Measurements from ENCODE around the gene GHRHR. TPM values are rescaled to one million over a fixed set of nuclear protein-coding genes. Genes with fewer than 3 reads are reported as not detected.

The GHRHR gene
- total RNA-seq, 1 donor = not detected

DNA sequence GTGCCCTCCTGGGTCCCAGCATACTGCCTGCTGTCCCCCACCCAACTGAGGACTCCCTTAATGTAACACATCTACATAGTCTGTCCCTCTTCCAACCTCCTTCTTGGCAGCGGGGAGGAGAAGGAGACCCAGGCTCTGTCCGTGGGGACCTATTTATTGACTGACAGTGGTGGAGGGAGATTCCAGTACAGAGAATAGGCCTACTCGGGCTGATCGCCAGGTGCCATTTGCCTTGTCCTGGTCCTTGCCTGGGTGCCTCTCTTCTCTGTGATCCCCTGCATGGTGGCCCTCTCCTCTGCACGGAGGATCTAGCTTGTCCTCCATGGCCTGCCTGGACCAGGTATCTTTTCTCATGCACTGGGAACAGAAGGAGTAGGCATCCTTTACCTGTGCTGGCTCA, 17.0 kb downstream of the GHRHR start:
- DNase-seq (ENCODE audit: low read depth) = no peak
- no peak overlapping the region for H3K4me3 ChIP-seq (ENCODE audit: low read depth, low read length)
- TF ChIP-seq, protein P1, sequence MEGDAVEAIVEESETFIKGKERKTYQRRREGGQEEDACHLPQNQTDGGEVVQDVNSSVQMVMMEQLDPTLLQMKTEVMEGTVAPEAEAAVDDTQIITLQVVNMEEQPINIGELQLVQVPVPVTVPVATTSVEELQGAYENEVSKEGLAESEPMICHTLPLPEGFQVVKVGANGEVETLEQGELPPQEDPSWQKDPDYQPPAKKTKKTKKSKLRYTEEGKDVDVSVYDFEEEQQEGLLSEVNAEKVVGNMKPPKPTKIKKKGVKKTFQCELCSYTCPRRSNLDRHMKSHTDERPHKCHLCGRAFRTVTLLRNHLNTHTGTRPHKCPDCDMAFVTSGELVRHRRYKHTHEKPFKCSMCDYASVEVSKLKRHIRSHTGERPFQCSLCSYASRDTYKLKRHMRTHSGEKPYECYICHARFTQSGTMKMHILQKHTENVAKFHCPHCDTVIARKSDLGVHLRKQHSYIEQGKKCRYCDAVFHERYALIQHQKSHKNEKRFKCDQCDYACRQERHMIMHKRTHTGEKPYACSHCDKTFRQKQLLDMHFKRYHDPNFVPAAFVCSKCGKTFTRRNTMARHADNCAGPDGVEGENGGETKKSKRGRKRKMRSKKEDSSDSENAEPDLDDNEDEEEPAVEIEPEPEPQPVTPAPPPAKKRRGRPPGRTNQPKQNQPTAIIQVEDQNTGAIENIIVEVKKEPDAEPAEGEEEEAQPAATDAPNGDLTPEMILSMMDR (IDR thresholded peaks at IDR 0.05; ENCODE audit: insufficient read depth, low read depth, low read length) = no peak

DNA sequence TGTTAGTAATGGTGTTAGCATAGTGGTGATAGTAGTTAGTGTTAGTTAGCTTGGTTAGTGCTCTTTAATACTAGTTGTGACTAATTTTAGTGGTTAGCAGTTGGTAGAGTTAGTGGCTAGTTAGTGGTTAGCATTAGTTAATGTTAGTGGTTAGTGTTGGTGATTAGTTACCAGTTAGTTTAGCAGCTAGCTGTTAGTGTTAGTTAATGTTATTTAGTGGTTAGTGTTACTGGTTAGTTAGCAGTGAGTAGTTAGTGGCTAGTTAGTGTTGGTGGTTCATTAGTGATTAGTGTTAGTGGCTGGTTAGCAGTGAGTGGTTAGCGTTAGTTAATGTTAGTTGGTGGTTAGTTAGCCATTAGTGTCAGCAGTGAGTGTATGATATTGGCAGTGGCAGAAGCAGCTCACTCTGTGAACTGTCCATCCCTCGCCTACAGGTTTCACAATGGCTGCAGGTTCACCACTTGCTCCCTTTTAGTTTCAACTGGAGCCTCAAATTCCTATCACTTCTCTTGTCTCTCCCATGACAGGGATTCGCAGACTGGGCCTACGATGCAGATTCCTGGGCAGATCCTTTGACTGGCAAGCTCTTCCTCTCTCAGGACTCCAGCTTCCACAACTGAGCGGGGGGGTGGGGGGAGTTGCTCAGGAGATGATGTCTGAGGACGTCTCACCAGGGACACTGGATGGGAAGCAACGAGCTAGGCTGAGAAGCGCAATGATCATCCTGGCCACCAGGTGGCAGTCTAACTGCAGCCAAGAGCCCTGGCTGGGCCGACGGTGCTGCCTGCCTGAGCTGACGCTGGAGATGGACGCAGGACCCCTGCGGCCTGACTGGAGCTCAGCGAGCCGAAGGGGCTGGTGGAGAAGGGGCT, 19.5 kb downstream of the GHRHR start:
- peak; percentile 67 for DNase-seq (ENCODE audit: low read depth)
- TF ChIP-seq, protein P1 (IDR thresholded peaks at IDR 0.05; ENCODE audit: insufficient read depth, low read depth, low read length) = peak; percentile 90
- H3K4me3 ChIP-seq (ENCODE audit: low read depth, low read length) = no peak overlapping the region

DNA sequence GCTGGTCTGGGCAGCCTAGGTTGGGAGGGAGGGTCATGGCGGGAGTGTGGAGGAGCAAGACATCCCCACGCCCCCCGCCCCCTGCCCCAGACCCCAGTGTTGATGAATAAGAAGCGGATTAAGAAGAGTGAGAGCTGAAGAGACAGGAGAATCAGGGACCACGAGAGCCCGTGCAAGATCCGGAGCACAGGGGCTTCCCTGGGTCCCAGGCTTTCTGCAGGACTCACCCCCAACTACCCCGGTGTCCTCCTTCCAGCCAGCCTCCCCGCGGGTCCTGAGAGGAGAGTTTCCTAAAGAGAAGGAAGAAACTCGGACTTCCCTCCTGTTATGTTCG, 20.1 kb downstream of the GHRHR start:
- TF ChIP-seq, protein P1 (IDR thresholded peaks at IDR 0.05; ENCODE audit: insufficient read depth, low read depth, low read length) = no peak
- no peak overlapping the region for H3K4me3 ChIP-seq (ENCODE audit: low read depth, low read length)
- no peak for DNase-seq (ENCODE audit: low read depth)

DNA sequence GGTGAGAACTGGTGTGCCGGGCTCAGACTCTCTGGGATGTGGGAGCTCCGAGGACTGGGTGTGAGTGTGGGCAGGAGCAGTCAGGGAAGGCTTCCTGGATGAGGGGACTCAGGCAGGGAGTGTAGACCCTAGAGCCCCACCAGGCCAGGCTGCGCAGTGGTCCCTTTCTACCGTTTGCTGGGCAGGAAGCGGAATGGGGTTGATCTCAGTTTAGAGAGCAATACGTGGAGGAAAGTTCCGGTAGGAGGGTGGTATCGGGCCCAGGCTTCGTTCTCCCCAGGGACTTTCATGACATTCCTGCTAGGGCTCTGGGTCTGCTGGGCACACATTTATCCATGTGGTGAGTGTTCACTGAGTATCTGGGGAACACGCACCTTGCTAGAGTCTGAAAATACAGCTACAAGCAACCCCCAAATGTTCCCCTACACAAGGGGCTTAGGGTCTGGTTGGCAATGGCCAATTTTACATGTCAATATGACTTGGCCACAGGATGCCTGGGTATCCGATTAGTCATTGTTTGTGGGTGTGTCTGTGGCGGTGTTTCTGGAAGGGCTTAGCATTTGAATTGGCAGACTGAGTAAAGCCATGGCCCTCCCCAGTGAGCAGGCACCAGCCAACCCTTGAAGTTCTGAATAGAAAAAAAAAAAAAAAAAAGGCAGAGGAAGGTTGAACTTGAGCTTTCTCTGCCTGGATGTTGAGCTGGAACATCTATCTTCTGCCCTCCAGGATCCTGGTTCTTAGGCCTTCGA, 20.8 kb downstream of the GHRHR start:
- no peak overlapping the region for H3K4me3 ChIP-seq (ENCODE audit: low read depth, low read length)
- TF ChIP-seq, protein P1 (IDR thresholded peaks at IDR 0.05; ENCODE audit: insufficient read depth, low read depth, low read length) = no peak
- DNase-seq (ENCODE audit: low read depth) = no peak

DNA sequence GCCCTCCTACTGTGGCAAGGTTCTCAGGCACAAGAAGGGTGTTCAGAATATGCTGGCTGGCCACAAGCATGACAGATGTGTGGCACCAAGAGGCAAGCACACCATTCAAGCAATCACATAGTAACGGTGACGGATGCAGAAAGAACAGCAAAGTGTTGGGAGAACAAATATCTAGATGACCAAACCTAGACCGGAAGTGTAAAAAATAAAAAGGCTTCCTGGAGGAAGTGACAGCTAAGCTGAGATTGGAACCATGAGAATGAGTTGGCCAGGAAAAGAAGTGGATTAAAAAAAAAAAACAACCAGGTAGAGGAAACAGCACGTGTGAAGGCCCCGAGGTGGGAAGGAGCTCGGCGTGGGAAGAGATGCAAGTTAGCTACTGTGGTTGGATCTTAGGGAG, 22.0 kb downstream of the GHRHR start:
- no peak overlapping the region for H3K4me3 ChIP-seq (ENCODE audit: low read depth, low read length)
- DNase-seq (ENCODE audit: low read depth) = no peak
- TF ChIP-seq, protein P1 (IDR thresholded peaks at IDR 0.05; ENCODE audit: insufficient read depth, low read depth, low read length) = no peak

DNA sequence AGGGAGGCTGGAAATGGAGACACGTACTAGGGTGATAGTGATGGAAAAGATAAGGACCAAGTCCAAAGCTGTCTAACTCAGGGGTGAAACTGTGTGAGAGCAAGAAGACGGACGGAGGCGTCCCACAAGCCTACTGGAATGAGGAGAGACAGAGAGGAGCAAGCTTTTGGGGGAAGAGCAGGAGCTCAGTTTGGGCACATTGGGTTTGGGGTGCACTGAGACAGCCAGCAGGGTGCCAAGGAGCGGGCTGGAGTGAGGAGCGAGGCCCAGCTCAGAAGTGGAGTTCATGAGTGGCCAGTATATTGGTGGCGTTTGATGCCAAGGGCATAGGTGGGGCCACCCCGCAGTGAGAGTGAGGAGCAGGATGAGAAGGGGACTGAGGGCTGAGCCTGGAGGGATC, 22.6 kb downstream of the GHRHR start:
- TF ChIP-seq, protein P1 (IDR thresholded peaks at IDR 0.05; ENCODE audit: insufficient read depth, low read depth, low read length) = no peak
- no peak overlapping the region for H3K4me3 ChIP-seq (ENCODE audit: low read depth, low read length)
- DNase-seq (ENCODE audit: low read depth) = no peak

Data from fibroblast of villous mesenchyme (primary cell).